ENCODE measurements around the gene RENBP.

Gene RENBP

GRCh38 chrX:153971124-153971449 is 26.6 kb upstream of the RENBP start:
- no peak for TF ChIP-seq FOXP2 (optimal IDR thresholded peaks at IDR 0.05; ENCODE audit: borderline replicate concordance, extremely low read depth, extremely low read length, insufficient read depth)
- TF ChIP-seq TAF1 (IDR thresholded peaks at IDR 0.05; ENCODE audit: borderline replicate concordance, insufficient read depth, low read length), result peak; percentile 62; the same call in 1 of the 2 replicates
- TF ChIP-seq SIN3A (IDR thresholded peaks at IDR 0.05; ENCODE audit: borderline replicate concordance, insufficient read depth, low read length), result no peak
- no peak for TF ChIP-seq REST (IDR thresholded peaks at IDR 0.05; ENCODE audit: insufficient read depth in 1 of 2, low read depth in 2 of 2, low read length in 2 of 2)
- no peak; the same call in 1 of the 2 replicates for TF ChIP-seq POLR2AphosphoS5 (IDR thresholded peaks at IDR 0.05; ENCODE audit: low read depth, low read length)

GRCh38 chrX:153970357-153971123 is 26.1 kb upstream of the RENBP start:
- no peak for TF ChIP-seq FOXP2 (optimal IDR thresholded peaks at IDR 0.05; ENCODE audit: borderline replicate concordance, extremely low read depth, extremely low read length, insufficient read depth)
- no peak for TF ChIP-seq TAF1 (IDR thresholded peaks at IDR 0.05; ENCODE audit: borderline replicate concordance, insufficient read depth, low read length)
- TF ChIP-seq REST (IDR thresholded peaks at IDR 0.05; ENCODE audit: insufficient read depth in 1 of 2, low read depth in 2 of 2, low read length in 2 of 2), result no peak
- peak; percentile 43; the same call in 1 of the 2 replicates for TF ChIP-seq POLR2AphosphoS5 (IDR thresholded peaks at IDR 0.05; ENCODE audit: low read depth, low read length)

- TF ChIP-seq FOXP2 (optimal IDR thresholded peaks at IDR 0.05; ENCODE audit: borderline replicate concordance, extremely low read depth, extremely low read length, insufficient read depth) (no peak), TAF1 (IDR thresholded peaks at IDR 0.05; ENCODE audit: borderline replicate concordance, insufficient read depth, low read length) (no peak), SIN3A (IDR thresholded peaks at IDR 0.05; ENCODE audit: borderline replicate concordance, insufficient read depth, low read length) (no peak), REST (IDR thresholded peaks at IDR 0.05; ENCODE audit: insufficient read depth in 1 of 2, low read depth in 2 of 2, low read length in 2 of 2) (no peak), POLR2AphosphoS5 (IDR thresholded peaks at IDR 0.05; ENCODE audit: low read depth, low read length) (no peak)
Measured at GRCh38 chrX:153969904-153970356, 25.5 kb upstream of the RENBP start.

- TF ChIP-seq TAF1 (IDR thresholded peaks at IDR 0.05; ENCODE audit: borderline replicate concordance, insufficient read depth, low read length) (no peak), FOXP2 (optimal IDR thresholded peaks at IDR 0.05; ENCODE audit: borderline replicate concordance, extremely low read depth, extremely low read length, insufficient read depth) (no peak), REST (IDR thresholded peaks at IDR 0.05; ENCODE audit: insufficient read depth in 1 of 2, low read depth in 2 of 2, low read length in 2 of 2) (no peak), SIN3A (IDR thresholded peaks at IDR 0.05; ENCODE audit: borderline replicate concordance, insufficient read depth, low read length) (no peak), POLR2AphosphoS5 (IDR thresholded peaks at IDR 0.05; ENCODE audit: low read depth, low read length) (no peak)
Measured at GRCh38 chrX:153969125-153969903, 24.9 kb upstream of the RENBP start.

Measured in PFSK-1 (cell line).